ENCODE measurements around the gene LSM4. TPM values are rescaled to one million over a fixed set of nuclear protein-coding genes. Genes with fewer than 3 reads are reported as not detected.
A peak's percentile ranks its signal among the peaks of the same experiment; 100 is the strongest.

The LSM4 gene
- total and polyA plus RNA-seq, 2 of the 13 experiments (the other 11 are each of a cell fraction or from before 2014, with no cell fraction given) = 65.8 to 166 TPM

- TF ChIP-seq, protein P1, sequence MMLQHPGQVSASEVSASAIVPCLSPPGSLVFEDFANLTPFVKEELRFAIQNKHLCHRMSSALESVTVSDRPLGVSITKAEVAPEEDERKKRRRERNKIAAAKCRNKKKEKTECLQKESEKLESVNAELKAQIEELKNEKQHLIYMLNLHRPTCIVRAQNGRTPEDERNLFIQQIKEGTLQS (CRISPR knock-in tag; IDR thresholded peaks at IDR 0.05) = no peak
- TF ChIP-seq GATA4 (IDR thresholded peaks at IDR 0.05; ENCODE audit: borderline replicate concordance, low read depth) (no peak; the same call in 1 of the 2 replicates), RNF2 (conservative IDR thresholded peaks at IDR 0.05; ENCODE audit: low read depth) (no peak), ZNF207 (IDR thresholded peaks at IDR 0.05; ENCODE audit: borderline replicate concordance) (no peak), KDM5B (CRISPR knock-in tag; IDR thresholded peaks at IDR 0.05; ENCODE audit: borderline replicate concordance) (peak; percentile 7; the same call in 1 of the 2 replicates), ZBTB1 (CRISPR knock-in tag; IDR thresholded peaks at IDR 0.05; ENCODE audit: borderline replicate concordance) (no peak), TFE3 (CRISPR knock-in tag; IDR thresholded peaks at IDR 0.05) (peak; percentile 95), ZNF292 (CRISPR knock-in tag; IDR thresholded peaks at IDR 0.05; ENCODE audit: borderline replicate concordance, low read depth) (no peak; the same call in 1 of the 2 replicates), ZC3H13 (CRISPR knock-in tag; IDR thresholded peaks at IDR 0.05) (0 out of 2 replicates have a peak, but pooled peaks have one; percentile 50), TCF7 (IDR thresholded peaks at IDR 0.05; ENCODE audit: low read depth) (peak; percentile 51; the same call in 1 of the 2 replicates), HNRNPK (IDR thresholded peaks at IDR 0.05; ENCODE audit: low read depth, low read length, poor library complexity, severe bottlenecking) (no peak), MTF2 (CRISPR knock-in tag; IDR thresholded peaks at IDR 0.05; ENCODE audit: borderline replicate concordance) (no peak), RCOR2 (CRISPR knock-in tag; IDR thresholded peaks at IDR 0.05) (peak; percentile 87), PATZ1 (CRISPR knock-in tag; IDR thresholded peaks at IDR 0.05) (peak; percentile 87), ARNTL (CRISPR knock-in tag; IDR thresholded peaks at IDR 0.05) (peak; percentile 98), CREM (IDR thresholded peaks at IDR 0.05) (peak; percentile 80; the same call in 1 of the 2 replicates), CREM (CRISPR knock-in tag; IDR thresholded peaks at IDR 0.05) (no peak), NFRKB (IDR thresholded peaks at IDR 0.05) (no peak), HNF4G (IDR thresholded peaks at IDR 0.05; ENCODE audit: borderline replicate concordance, low read depth, low read length) (peak; percentile 40; the same call in 1 of the 2 replicates), HNF4G (CRISPR knock-in tag; IDR thresholded peaks at IDR 0.05; ENCODE audit: borderline replicate concordance, low read depth) (peak; percentile 95), SIN3A (IDR thresholded peaks at IDR 0.05; ENCODE audit: borderline replicate concordance, low read depth, low read length) (no peak)
- TF ChIP-seq, protein P2, sequence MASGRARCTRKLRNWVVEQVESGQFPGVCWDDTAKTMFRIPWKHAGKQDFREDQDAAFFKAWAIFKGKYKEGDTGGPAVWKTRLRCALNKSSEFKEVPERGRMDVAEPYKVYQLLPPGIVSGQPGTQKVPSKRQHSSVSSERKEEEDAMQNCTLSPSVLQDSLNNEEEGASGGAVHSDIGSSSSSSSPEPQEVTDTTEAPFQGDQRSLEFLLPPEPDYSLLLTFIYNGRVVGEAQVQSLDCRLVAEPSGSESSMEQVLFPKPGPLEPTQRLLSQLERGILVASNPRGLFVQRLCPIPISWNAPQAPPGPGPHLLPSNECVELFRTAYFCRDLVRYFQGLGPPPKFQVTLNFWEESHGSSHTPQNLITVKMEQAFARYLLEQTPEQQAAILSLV (CRISPR knock-in tag; IDR thresholded peaks at IDR 0.05; ENCODE audit: borderline replicate concordance) = no peak
- TF ChIP-seq, protein P3, sequence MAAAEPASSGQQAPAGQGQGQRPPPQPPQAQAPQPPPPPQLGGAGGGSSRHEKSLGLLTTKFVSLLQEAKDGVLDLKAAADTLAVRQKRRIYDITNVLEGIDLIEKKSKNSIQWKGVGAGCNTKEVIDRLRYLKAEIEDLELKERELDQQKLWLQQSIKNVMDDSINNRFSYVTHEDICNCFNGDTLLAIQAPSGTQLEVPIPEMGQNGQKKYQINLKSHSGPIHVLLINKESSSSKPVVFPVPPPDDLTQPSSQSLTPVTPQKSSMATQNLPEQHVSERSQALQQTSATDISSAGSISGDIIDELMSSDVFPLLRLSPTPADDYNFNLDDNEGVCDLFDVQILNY (CRISPR knock-in tag; conservative IDR thresholded peaks at IDR 0.05) = no peak
- TF ChIP-seq, protein P4, sequence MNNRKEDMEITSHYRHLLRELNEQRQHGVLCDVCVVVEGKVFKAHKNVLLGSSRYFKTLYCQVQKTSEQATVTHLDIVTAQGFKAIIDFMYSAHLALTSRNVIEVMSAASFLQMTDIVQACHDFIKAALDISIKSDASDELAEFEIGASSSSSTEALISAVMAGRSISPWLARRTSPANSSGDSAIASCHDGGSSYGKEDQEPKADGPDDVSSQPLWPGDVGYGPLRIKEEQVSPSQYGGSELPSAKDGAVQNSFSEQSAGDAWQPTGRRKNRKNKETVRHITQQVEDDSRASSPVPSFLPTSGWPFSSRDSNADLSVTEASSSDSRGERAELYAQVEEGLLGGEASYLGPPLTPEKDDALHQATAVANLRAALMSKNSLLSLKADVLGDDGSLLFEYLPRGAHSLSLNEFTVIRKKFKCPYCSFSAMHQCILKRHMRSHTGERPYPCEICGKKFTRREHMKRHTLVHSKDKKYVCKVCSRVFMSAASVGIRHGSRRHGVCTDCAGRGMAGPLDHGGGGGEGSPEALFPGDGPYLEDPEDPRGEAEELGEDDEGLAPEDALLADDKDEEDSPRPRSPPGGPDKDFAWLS (CRISPR knock-in tag; IDR thresholded peaks at IDR 0.05; ENCODE audit: borderline replicate concordance) = no peak
These were observed 3.2 kb downstream of the LSM4 start (continued) for GRCh38 chr19:18319591-18320135.
